ENCODE results near the gene RAB4A. TPM values are rescaled to one million over a fixed set of nuclear protein-coding genes. Genes with fewer than 3 reads are reported as not detected.

Gene RAB4A
- total and polyA plus RNA-seq, 2 of the 13 experiments (the other 11 are each of a cell fraction or from before 2014, with no cell fraction given) = 56.0 to 80.1 TPM

DNA sequence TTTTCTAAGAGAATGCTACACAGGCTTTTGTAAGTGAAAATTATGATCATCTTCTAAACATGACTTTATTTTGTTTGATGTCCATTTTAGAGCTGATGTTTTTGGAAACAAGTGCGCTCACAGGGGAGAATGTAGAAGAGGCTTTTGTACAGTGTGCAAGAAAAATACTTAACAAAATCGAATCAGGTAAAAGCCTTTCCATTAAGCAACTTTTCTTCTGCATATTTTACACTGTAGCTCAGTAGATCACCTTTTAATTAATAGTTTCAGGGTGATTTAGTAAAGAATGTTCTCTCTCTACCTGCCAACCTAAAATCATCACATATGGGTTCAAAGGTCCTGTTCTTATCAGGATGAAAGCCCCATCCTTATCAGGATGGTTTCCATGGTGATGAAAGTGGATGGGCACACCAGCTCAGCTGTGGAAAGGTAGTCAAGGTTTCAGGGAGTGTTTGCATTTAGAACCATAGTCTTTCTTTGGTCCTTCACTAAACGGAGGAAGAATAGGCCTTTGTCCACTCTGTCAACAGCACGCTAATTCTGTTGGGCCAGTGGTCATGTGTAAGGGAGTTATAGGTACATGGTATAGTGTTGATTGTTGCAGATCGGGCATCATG, 28.1 kb downstream of the RAB4A start (continued):
- TF ChIP-seq PAWR (CRISPR knock-in tag; IDR thresholded peaks at IDR 0.05; ENCODE audit: borderline replicate concordance) (no peak), MXD1 (CRISPR knock-in tag; IDR thresholded peaks at IDR 0.05) (no peak), ZNF552 (CRISPR knock-in tag; IDR thresholded peaks at IDR 0.05; ENCODE audit: borderline replicate concordance) (no peak), ZKSCAN1 (IDR thresholded peaks at IDR 0.05; ENCODE audit: low read length) (no peak), HHEX (CRISPR knock-in tag; IDR thresholded peaks at IDR 0.05) (no peak), ZKSCAN5 (CRISPR knock-in tag; IDR thresholded peaks at IDR 0.05) (no peak), HDAC6 (IDR thresholded peaks at IDR 0.05; ENCODE audit: low read depth, low read length) (no peak), MEF2D (CRISPR knock-in tag; IDR thresholded peaks at IDR 0.05) (no peak), EEA1 (CRISPR knock-in tag; IDR thresholded peaks at IDR 0.05; ENCODE audit: borderline replicate concordance) (no peak), AKAP8 (CRISPR knock-in tag; IDR thresholded peaks at IDR 0.05) (no peak), HMG20A (CRISPR knock-in tag; IDR thresholded peaks at IDR 0.05; ENCODE audit: borderline replicate concordance) (peak; percentile 80), ZNF550 (CRISPR knock-in tag; IDR thresholded peaks at IDR 0.05; ENCODE audit: borderline replicate concordance) (no peak), ZNF101 (CRISPR knock-in tag; IDR thresholded peaks at IDR 0.05; ENCODE audit: borderline replicate concordance, low read depth) (no peak), ZNF232 (CRISPR knock-in tag; IDR thresholded peaks at IDR 0.05; ENCODE audit: borderline replicate concordance) (no peak), MEIS2 (CRISPR knock-in tag; IDR thresholded peaks at IDR 0.05) (no peak), ZNF30 (CRISPR knock-in tag; IDR thresholded peaks at IDR 0.05) (no peak)
- TF ChIP-seq, protein P1, sequence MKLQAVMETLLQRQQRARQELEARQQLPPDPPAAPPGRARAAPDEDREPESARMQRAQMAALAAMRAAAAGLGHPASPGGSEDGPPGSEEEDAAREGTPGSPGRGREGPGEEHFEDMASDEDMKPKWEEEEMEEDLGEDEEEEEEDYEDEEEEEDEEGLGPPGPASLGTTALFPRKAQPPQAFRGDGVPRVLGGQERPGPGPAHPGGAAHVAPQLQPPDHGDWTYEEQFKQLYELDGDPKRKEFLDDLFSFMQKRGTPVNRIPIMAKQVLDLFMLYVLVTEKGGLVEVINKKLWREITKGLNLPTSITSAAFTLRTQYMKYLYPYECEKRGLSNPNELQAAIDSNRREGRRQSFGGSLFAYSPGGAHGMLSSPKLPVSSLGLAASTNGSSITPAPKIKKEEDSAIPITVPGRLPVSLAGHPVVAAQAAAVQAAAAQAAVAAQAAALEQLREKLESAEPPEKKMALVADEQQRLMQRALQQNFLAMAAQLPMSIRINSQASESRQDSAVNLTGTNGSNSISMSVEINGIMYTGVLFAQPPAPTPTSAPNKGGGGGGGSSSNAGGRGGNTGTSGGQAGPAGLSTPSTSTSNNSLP (IDR thresholded peaks at IDR 0.05; ENCODE audit: low read depth, low read length) = no peak; the same call in none of the 2 replicates
- TF ChIP-seq, protein P2, sequence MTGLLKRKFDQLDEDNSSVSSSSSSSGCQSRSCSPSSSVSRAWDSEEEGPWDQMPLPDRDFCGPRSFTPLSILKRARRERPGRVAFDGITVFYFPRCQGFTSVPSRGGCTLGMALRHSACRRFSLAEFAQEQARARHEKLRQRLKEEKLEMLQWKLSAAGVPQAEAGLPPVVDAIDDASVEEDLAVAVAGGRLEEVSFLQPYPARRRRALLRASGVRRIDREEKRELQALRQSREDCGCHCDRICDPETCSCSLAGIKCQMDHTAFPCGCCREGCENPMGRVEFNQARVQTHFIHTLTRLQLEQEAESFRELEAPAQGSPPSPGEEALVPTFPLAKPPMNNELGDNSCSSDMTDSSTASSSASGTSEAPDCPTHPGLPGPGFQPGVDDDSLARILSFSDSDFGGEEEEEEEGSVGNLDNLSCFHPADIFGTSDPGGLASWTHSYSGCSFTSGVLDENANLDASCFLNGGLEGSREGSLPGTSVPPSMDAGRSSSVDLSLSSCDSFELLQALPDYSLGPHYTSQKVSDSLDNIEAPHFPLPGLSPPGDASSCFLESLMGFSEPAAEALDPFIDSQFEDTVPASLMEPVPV (CRISPR knock-in tag; IDR thresholded peaks at IDR 0.05) = no peak
- TF ChIP-seq, protein P3, sequence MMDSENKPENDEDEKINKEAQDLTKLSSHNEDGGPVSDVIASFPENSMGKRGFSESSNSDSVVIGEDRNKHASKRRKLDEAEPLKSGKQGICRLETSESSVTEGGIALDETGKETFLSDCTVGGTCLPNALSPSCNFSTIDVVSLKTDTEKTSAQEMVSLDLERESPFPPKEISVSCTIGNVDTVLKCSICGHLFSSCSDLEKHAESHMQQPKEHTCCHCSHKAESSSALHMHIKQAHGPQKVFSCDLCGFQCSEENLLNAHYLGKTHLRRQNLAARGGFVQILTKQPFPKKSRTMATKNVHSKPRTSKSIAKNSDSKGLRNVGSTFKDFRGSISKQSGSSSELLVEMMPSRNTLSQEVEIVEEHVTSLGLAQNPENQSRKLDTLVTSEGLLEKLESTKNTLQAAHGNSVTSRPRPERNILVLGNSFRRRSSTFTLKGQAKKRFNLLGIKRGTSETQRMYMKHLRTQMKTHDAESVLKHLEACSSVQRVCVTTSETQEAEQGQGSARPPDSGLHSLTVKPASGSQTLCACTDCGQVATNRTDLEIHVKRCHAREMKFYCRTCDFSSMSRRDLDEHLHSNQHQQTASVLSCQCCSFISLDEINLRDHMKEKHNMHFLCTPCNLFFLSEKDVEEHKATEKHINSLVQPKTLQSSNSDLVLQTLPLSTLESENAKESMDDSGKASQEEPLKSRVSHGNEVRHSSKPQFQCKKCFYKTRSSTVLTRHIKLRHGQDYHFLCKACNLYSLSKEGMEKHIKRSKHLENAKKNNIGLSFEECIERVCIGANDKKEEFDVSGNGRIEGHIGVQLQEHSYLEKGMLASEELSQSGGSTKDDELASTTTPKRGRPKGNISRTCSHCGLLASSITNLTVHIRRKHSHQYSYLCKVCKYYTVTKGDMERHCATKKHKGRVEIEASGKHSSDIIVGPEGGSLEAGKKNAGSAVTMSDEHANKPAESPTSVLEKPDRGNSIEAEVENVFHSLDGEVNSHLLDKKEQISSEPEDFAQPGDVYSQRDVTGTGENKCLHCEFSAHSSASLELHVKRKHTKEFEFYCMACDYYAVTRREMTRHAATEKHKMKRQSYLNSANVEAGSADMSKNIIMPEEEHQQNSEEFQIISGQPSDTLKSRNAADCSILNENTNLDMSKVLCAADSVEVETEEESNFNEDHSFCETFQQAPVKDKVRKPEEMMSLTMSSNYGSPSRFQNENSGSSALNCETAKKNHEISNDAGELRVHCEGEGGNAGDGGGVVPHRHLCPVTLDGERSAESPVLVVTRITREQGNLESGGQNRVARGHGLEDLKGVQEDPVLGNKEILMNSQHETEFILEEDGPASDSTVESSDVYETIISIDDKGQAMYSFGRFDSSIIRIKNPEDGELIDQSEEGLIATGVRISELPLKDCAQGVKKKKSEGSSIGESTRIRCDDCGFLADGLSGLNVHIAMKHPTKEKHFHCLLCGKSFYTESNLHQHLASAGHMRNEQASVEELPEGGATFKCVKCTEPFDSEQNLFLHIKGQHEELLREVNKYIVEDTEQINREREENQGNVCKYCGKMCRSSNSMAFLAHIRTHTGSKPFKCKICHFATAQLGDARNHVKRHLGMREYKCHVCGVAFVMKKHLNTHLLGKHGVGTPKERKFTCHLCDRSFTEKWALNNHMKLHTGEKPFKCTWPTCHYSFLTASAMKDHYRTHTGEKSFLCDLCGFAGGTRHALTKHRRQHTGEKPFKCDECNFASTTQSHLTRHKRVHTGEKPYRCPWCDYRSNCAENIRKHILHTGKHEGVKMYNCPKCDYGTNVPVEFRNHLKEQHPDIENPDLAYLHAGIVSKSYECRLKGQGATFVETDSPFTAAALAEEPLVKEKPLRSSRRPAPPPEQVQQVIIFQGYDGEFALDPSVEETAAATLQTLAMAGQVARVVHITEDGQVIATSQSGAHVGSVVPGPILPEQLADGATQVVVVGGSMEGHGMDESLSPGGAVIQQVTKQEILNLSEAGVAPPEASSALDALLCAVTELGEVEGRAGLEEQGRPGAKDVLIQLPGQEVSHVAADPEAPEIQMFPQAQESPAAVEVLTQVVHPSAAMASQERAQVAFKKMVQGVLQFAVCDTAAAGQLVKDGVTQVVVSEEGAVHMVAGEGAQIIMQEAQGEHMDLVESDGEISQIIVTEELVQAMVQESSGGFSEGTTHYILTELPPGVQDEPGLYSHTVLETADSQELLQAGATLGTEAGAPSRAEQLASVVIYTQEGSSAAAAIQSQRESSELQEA (CRISPR knock-in tag; IDR thresholded peaks at IDR 0.05; ENCODE audit: not compliant biosample characterization) = no peak

All from HepG2 (cell line).